GM12891 (cell line): Measurements from ENCODE around the gene DMD.

ENCODE experiments used
- DNase-seq: peaks from one replicate; pipeline ENCODE4 v3.0.0; 2011; ENCODE audit warnings: low spot score; ENCODE audit not compliant: insufficient read length
- FAIRE-seq: peaks from 2 replicates; lab custom pipeline; 2011; peaks lifted over from hg19 to GRCh38; lab: Jason Lieb, UNC
- PAX5 ChIP-seq: IDR thresholded peaks from 2 replicates; pipeline ENCODE4 v1.6.1; 2011; ENCODE audit warnings: low read length, moderate library complexity, mild to moderate bottlenecking; ENCODE audit not compliant: insufficient read depth, severe bottlenecking
- POLR2A ChIP-seq: IDR thresholded peaks from 2 replicates; pipeline ENCODE4 v1.6.1; 2011; ENCODE audit warnings: low read depth, low read length, control low read depth
- POLR2AphosphoS5 ChIP-seq: IDR thresholded peaks from 2 replicates; pipeline ENCODE4 v1.6.1; 2011; ENCODE audit warnings: low read depth, low read length, control low read depth
- POU2F2 ChIP-seq: IDR thresholded peaks from 2 replicates; pipeline ENCODE4 v1.6.1; 2011; ENCODE audit warnings: low read depth, mild to moderate bottlenecking, control low read depth, low read length, moderate library complexity
- SPI1 ChIP-seq: IDR thresholded peaks from 2 replicates; pipeline ENCODE4 v1.6.1; 2011; ENCODE audit warnings: low read depth, low read length, control low read depth
- TAF1 ChIP-seq: IDR thresholded peaks from 2 replicates; pipeline ENCODE4 v1.6.1; 2011; ENCODE audit warnings: low read depth, low read length, control low read depth

Gene DMD

DNA sequence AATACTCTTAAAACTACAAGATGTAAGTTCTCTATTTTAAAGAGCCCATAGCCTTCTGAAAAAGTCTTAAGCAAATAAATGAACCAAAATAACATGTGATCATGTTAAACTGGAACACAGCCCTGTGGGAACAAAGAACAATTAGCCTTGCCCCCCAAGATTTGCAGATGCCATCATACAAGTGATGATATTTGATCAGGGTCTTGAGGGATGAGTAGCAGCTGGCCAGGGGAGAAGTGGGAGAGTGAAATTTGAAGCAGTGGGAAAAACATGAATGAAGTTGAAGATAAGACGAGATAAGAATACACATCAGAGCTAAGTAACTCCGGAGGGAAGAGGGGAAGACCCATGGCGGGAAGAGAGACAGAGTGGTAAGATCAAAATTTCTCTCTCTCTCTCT is 1689.4 kb downstream of the DMD start:
- DNase-seq: no peak
- FAIRE-seq: no peak
- TF ChIP-seq PAX5 (no peak), POLR2A (no peak), TAF1 (no peak), POLR2AphosphoS5 (no peak), SPI1 (no peak), POU2F2 (no peak)

DNA sequence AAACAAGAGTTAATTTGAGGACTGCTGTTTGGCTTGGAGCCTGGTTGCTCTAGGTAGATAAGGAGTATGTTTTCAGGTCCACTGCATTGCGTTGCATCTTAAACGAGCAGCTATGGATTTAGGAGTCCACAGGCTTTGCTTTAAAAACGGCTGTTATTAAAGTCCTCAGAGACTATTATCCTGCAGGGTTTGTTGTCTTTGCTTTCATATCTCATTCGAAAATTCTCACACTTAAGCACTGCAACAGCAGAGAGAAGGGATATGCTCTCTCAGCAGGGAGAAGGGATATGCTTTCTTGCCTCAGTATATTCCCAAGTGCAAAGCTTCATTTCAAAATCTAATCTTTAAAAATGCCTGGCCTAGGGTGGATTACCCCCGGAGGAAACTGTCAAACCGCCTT is 1694.8 kb downstream of the DMD start:
- TF ChIP-seq PAX5 (no peak), TAF1 (no peak), POU2F2 (no peak), POLR2A (no peak), POLR2AphosphoS5 (no peak), SPI1 (no peak)
- no peak for DNase-seq
- no peak for FAIRE-seq

GRCh38 chrX:31508338-31508737 is 1703.0 kb downstream of the DMD start:
- FAIRE-seq (no peak), DNase-seq (no peak)
- TF ChIP-seq POU2F2 (no peak), TAF1 (no peak), SPI1 (no peak), PAX5 (no peak), POLR2AphosphoS5 (no peak), POLR2A (no peak)

DNA sequence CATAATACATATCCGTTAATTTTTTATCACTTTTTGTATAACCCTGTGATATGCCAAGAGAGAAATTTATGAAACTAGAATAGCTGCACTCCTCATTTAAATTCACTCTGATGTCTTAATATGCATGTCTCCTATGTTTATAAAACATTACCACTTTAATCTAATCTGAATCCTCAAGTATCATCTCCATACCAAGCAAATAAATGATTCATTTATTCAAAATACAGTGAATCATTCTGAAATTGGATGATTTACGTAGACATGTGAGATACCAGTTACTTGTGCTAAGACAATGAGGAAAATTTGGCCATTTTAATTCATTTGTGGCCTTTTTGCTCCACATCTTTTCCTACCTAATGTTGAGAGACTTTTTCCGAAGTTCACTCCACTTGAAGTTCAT is 1704.4 kb downstream of the DMD start:
- no peak for FAIRE-seq

DNA sequence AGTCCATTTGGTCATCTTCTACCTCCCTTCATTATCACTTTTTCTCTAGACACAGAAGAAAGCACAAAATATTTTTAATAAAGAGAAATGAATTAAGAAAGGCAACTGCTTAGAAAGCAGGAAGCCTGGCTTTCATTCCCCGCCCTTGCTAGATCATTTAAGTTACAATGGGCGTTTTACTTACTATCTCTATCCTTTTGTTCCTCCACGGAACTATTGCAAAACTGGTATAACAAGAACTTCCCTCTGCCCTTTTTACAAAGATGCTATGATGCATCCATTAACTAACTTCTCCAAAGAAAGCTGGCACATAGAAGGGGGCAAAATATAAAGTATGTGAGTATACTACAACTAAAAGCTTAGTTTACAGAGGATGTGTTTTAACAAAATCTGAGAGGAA is 1705.0 kb downstream of the DMD start:
- DNase-seq (no peak), FAIRE-seq (no peak)
- TF ChIP-seq POLR2A (no peak), TAF1 (no peak), PAX5 (no peak), SPI1 (no peak), POU2F2 (no peak), POLR2AphosphoS5 (no peak)

More for the DNA sequence above, 1704.4 kb downstream of the DMD start:
- TF ChIP-seq POU2F2 (no peak), PAX5 (no peak), POLR2AphosphoS5 (no peak), SPI1 (no peak), POLR2A (no peak), TAF1 (no peak)
- no peak for DNase-seq

GRCh38 chrX:31500921-31501320 is 1710.4 kb downstream of the DMD start:
- DNase-seq (no peak), FAIRE-seq (no peak)
- TF ChIP-seq POLR2AphosphoS5: no peak
- no peak for TF ChIP-seq TAF1
- no peak for TF ChIP-seq POU2F2
- no peak for TF ChIP-seq SPI1
- TF ChIP-seq PAX5: no peak
- no peak for TF ChIP-seq POLR2A

DNA sequence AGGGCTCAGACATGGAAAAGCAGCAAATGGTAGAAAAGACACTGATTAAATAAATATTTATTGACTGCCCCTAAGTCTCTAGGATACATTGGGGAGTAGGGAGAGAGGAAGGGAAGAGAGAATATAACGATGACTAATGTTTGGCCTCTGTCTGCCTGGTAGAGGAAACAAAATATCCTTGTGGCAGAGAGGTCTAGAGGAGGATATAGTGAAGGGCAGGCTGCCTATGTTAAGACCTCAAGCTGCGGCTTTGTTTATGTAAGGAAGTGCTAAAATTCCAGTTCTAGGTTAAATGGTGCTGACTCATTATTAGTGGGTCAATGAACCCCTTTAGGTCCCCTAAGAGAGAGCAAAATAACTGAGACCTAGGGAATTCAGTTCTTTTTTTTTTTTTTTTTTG is 1712.2 kb downstream of the DMD start:
- TF ChIP-seq TAF1: no peak
- no peak for TF ChIP-seq POLR2AphosphoS5
- TF ChIP-seq PAX5: no peak
- DNase-seq (no peak), FAIRE-seq (no peak)

DNA sequence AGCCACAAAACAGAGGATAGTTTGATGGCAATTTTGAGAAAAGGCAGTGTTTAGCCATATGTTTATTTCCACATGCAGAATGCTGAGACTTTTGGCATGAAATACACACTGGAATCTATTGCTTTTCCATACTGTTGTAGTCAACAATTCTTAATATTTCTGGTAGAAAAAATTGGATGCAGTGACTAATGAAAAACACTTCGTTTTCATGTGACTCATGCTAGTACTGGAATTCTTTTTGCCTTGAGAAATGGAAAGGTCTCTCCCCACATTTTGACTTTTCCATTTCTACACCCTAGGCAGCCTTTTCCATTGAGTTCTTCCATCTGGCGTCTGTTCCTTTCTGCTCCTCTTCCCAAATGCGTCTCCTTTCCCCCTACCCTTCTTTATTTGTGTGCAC is 1714.3 kb downstream of the DMD start:
- no peak for DNase-seq
- FAIRE-seq: no peak
- TF ChIP-seq POU2F2 (no peak), SPI1 (no peak), POLR2AphosphoS5 (no peak), PAX5 (no peak), POLR2A (no peak), TAF1 (no peak)

DNA sequence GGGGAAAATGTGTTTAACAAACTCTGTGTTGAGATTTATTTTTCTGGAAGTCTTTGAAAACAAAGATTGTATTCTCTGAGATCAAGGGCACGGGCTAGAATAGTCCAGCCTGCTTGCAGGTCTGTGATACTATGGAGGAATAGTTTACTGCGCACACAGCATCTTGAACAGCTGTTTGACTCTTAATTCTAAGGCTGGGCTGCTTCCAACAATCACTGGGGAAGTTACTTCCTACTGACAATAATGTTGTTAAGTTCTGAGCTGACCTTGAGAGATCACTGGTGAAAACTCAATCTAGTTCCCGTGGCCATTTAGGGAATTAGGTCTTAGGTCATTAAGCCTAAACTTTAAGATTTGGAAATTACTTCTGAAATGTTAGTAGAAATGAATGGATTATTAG is 1723.4 kb downstream of the DMD start:
- DNase-seq: no peak
- TF ChIP-seq TAF1 (no peak), POLR2AphosphoS5 (no peak), POU2F2 (no peak), PAX5 (no peak), SPI1 (no peak), POLR2A (no peak)
- no peak for FAIRE-seq

DNA sequence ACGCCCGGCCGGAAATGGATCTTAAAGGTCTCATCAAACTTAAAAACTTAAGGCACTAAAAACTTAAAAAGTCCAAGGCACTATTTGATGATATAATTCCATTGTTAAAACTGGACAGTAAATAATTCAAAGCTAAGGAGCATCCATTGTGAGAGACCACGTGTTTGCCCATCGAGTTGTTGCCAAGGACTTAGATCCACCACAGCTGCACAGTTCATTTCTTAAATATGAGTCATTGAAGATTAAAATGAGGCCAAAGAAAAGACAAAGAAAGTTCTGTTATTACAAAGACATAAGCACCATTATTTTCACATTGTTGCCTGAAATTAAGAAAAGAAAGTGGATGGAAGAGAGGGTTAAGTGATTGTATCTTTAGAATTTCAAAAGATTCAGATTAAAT is 1728.0 kb downstream of the DMD start:
- no peak for TF ChIP-seq POU2F2
- TF ChIP-seq SPI1: no peak
- TF ChIP-seq POLR2A: no peak
- TF ChIP-seq POLR2AphosphoS5: no peak
- TF ChIP-seq PAX5: no peak
- no peak for TF ChIP-seq TAF1
- no peak for FAIRE-seq
- DNase-seq: no peak
